SH-SY5Y (cell line): ENCODE results near the gene ATG3.

Experiments
- GATA2 ChIP-seq: IDR thresholded peaks from 2 replicates; pipeline ENCODE4 v1.6.1; 2011; ENCODE audit warnings: mild to moderate bottlenecking, low read depth, low read length
- GATA3 ChIP-seq: IDR thresholded peaks from 2 replicates; pipeline ENCODE4 v1.6.1; 2011; ENCODE audit warnings: low read depth, mild to moderate bottlenecking, low read length, moderate library complexity

DNA sequence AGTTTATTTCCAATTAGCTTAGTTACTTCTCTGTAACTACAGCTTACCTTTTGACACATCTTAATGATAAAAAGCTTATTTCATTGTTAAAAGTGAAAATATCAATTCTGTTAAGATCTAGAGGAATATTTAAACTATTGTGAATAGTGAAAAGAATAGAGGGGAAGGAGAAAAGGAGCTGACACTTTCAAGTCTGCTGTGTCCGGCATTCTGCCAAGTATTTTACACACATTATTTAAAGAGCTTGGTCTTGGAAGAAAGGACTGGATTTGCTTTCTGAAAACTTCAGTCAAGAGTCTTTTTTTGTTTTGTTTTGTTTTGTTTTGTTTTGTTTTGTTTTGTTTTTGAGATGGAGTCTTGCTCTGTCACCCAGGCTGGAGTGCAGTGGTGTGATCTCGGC is 44.3 kb upstream of the ATG3 start:
- TF ChIP-seq GATA2 (no peak), GATA3 (no peak)
